Epithelial cell of proximal tubule (primary cell): ENCODE measurements around the gene MANSC1. TPM values are rescaled to one million over a fixed set of nuclear protein-coding genes. Genes with fewer than 3 reads are reported as not detected.

Experiments
- DNase-seq: peaks from one replicate; pipeline ENCODE4 v3.0.0-alpha.2; 2011; ENCODE audit warnings: low read depth
- H3K4me3 ChIP-seq: 2 replicates; pipeline ENCODE4 v1.5.1; 2011; ENCODE audit warnings: low read depth, mild to moderate bottlenecking, low read length
- total RNA-seq: library from RNA; depleted of rRNA; stranded (reverse); fragments of >200 nt; gene quantifications from 2 replicates; pipeline ENCODE4 v1.2.3, GENCODE V29; 2015
- TF ChIP-seq, protein P1 (sequence below): conservative IDR thresholded peaks from 2 replicates; pipeline ENCODE4 v1.5.1; 2012; ENCODE audit warnings: low read depth, mild to moderate bottlenecking, low read length

The MANSC1 gene
- total RNA-seq = 10.1 and 10.6 TPM in 2 replicates

DNA sequence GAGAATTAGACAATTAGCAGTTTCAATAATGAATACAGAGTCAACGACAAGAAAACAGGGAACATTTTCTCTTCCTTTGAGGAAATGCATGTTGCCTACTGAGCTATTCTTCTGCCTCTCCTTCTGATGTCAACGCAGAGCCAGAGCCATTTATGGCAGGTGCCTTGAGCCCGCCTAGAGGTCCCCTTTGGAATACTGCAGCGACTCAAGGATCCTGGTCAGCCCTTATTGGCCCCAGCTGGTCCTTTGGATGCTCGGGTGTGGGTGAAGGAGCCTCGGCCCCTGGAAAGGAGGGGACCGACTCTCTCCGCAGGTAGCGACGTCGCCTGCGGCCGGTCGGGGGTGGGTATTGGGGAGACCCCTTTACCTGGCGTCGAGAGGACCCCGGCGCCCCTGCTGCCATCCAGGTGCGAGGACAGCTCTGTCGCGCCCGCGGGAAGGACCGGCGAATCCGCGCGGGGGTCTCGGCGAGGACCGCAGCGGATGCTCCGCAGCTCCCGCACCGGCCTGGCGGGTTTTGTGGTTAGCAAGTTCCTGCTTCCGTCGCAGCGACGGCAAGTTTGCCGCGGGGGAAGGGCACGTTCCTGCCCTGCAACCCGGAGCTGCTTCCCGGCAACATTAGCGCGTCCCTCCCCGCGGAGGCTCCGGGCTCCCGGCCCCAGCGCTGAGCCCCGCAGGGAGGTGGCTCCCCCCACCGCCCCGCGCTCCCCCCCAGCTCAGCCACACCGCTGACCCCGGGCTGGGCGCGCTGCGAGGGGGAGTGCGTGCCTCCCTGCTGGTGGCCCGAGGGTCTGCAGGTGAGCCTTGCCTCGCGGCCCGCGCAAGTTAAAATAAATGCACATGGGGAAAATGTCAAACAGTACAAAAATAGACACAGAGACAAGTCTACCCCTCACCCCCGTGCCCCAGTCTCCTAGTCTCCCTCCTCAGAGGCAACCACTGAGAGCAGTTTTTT, at the start of gene MANSC1:
Gene MANSC1 (minus strand): TSS at position 532 of the 955 bp plus-strand sequence. CDS start 6,928 bp downstream, outside the sequence.
- H3K4me3 ChIP-seq = peak within 1 kb of the TSS; percentile 73
- TF ChIP-seq, protein P1, sequence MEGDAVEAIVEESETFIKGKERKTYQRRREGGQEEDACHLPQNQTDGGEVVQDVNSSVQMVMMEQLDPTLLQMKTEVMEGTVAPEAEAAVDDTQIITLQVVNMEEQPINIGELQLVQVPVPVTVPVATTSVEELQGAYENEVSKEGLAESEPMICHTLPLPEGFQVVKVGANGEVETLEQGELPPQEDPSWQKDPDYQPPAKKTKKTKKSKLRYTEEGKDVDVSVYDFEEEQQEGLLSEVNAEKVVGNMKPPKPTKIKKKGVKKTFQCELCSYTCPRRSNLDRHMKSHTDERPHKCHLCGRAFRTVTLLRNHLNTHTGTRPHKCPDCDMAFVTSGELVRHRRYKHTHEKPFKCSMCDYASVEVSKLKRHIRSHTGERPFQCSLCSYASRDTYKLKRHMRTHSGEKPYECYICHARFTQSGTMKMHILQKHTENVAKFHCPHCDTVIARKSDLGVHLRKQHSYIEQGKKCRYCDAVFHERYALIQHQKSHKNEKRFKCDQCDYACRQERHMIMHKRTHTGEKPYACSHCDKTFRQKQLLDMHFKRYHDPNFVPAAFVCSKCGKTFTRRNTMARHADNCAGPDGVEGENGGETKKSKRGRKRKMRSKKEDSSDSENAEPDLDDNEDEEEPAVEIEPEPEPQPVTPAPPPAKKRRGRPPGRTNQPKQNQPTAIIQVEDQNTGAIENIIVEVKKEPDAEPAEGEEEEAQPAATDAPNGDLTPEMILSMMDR = peak; percentile 42
- no peak for DNase-seq

DNA sequence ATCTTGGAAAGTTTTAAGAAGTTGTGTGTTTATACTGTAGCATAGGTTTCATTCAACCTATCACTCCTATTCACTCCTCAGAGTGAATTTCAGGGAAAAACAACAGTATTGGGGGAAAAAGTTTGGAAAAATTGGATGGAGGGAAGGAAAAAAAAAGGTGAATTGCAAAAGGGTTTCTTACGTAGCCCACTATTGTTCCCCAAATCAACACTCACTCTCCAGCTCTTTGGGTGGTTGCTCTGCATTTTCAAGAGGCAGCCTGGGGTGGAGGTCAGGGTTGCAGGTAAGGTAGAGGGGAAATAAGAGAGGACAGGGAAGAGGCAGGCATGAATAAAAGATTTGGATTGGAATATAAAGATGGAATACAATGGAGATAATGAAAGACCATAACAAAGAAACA, 49.1 kb upstream of the MANSC1 start:
- DNase-seq = no peak
- no peak overlapping the region for H3K4me3 ChIP-seq
- TF ChIP-seq, protein P1 = no peak

DNA sequence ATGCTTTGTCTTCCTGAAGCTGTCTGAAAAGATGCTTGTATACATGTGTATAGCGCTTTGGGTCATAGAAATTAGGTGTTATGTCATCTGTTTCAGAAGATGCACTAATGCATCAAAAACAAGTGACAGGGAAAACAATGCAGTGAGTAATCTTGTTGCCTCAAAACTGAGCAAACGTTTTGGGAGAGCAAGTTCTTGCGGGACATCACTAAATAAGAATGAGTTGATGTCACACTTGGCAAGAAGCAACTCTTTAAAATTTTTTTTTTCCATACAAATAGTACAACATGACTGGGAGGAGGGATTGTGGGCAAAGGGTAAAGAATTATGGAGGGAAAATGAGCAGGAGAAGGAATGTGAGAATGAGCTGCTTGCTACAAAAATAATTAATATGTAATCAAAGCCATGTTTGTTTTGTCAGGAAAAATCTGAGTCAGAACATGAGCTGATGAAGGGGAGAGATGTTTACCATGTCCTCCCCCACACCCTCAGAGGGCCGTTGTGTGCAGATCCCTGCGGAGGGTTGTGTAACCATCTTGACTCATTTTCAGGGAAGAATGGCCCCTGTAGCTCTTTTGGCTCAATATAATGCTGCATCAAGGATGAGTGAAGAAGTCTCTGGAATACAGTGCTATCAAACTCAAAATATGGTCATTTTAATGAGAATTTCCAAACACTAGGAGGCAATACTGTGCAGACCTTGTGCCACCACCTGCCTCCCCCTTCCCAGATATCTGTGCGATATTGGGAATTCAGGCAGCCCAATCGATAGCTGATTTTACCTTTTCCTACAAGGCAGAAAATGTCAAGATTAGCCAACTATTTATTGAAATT, 48.2 kb upstream of the MANSC1 start:
- TF ChIP-seq, protein P1 = peak; percentile 31
- H3K4me3 ChIP-seq = no peak overlapping the region
- peak; percentile 94 for DNase-seq

DNA sequence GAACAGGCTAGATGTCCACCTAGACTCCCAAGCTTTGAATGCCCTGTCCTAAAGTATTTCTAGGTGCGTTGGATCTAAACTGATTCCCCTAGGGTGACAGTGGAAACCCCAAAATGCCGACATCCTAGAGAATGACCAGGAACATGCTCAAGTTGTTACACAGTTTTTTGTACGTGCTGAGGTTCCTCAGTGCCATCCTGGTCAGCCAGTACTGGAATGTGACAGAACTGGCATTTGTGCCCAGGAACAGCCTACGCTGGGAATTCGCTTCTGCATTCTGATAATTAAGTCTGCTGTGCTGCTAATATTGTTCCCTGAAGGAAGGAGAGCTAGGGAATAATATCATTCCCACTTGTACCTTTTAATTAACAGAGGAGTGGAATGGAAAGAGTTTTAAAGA, 47.1 kb upstream of the MANSC1 start:
- H3K4me3 ChIP-seq = no peak overlapping the region
- TF ChIP-seq, protein P1 = no peak
- no peak for DNase-seq

DNA sequence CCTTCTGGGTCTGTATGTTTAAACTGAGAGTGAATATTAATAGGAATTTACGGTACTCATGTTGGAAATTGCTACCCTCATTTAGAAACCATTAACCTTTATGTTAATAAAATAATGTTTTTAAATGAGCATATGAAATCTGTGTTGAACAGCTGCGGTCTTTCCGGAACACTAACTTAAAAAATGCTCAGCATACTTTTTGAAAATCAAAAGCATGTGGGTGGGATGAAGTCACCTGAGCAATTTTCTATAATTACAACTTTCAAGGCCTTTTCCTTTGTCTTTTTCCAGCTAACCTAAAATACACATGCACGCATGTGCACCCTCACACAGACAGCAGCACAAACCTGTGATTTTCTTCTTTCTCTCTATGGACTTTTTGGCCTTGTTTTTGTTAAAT, 46.7 kb upstream of the MANSC1 start:
- no peak for DNase-seq
- H3K4me3 ChIP-seq = no peak overlapping the region
- TF ChIP-seq, protein P1 = no peak

DNA sequence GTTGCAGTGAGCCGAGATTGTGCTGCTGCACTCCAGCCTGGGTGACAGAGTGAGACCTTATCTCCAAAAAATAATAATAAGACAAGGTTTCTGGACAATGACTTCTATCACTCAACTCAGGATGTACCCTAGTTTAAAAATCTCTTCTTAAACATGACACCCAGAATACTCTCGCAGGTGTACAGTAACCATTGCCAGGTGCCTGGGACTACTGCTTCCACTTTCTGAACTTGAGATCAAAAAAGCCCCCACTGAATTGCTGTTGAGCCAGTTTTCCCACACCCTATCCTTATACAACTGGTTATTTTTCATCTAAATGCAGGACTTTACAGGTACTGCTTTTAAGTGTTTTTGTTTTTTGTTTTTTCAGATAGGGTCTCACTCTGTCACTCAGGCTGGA, 43.1 kb upstream of the MANSC1 start:
- no peak for DNase-seq
- TF ChIP-seq, protein P1 = no peak
- no peak overlapping the region for H3K4me3 ChIP-seq
